ENCODE data around the gene CUTC. TPM values are rescaled to one million over a fixed set of nuclear protein-coding genes. Genes with fewer than 3 reads are reported as not detected.

Gene CUTC
- total and polyA plus RNA-seq, 2 donors (not counting 1 experiment from before 2014, with no cell fraction given), result 19.4 to 22.6 TPM

DNA sequence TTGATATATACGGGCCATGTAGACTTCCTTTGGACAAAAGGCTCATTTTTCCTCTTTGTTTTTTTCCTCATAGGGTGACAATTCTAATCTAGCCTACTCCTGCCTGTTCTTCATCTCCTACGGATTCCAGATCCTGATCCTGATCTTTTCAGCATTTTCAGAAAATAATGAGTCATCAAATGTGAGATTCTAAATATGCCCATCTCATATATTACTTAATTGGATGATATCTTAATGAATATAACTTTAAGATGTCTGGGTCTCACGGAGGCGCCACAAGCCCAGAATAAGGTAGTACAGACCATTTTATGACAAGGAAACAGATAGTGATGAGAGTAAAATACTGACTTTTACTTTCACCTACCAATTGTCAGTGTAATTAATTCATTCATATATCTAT is 61.8 kb downstream of the CUTC start:
- no peaks in the 10 kb centered on the region for H4K20me1 ChIP-seq (ENCODE audit: control insufficient read depth, extremely low read depth, insufficient read depth, low read length)
- no peaks in the 10 kb centered on the region for H3K9me3 ChIP-seq (ENCODE audit: control insufficient read depth, insufficient read depth, low read depth, low read length)
- H3K36me3 ChIP-seq (ENCODE audit: control insufficient read depth, insufficient read depth, low read length), result no peaks in the 10 kb centered on the region
- TF ChIP-seq EZH2 (IDR thresholded peaks at IDR 0.05; ENCODE audit: low read length, missing control alignments), result no peak
- no peak for TF ChIP-seq CTCF (conservative IDR thresholded peaks at IDR 0.05 in 1 of 2, IDR thresholded peaks at IDR 0.05 in 1 of 2; ENCODE audit: low read depth in 1 of 2, low read length in 2 of 2)
- no peak overlapping the region for H3K4me3 ChIP-seq (replicated peaks in 1 of 4; ENCODE audit: control extremely low read depth in 1 of 4, insufficient read depth in 1 of 4, low read depth in 3 of 4, low read length in 4 of 4)
- peaks cover 3% of the 10 kb centered on the region for H3K4me1 ChIP-seq (ENCODE audit: control insufficient read depth, extremely low read depth, insufficient read depth, low read length)
- H3K27ac ChIP-seq (ENCODE audit: insufficient read depth, low read length), result no peak overlapping the region
- no peak for DNase-seq (ENCODE audit: low read depth in 2 of 2)
- no peaks in the 10 kb centered on the region for H3K79me2 ChIP-seq (ENCODE audit: control insufficient read depth, insufficient read depth, low read length)
- H2AFZ ChIP-seq (ENCODE audit: low read length), result no peak overlapping the region
- H3K9ac ChIP-seq (ENCODE audit: insufficient read depth, low read length), result no peak overlapping the region
- no peaks in the 10 kb centered on the region for H3K27me3 ChIP-seq (ENCODE audit: control insufficient read depth, insufficient read depth, low read length)
- no peak overlapping the region for H3K4me2 ChIP-seq (ENCODE audit: extremely low read depth, insufficient read depth, low read length)

GRCh38 chr10:99796928-99797327 is 64.9 kb downstream of the CUTC start:
- H2AFZ ChIP-seq (ENCODE audit: low read length), result no peak overlapping the region
- H3K4me2 ChIP-seq (ENCODE audit: extremely low read depth, insufficient read depth, low read length), result no peak overlapping the region
- H3K4me1 ChIP-seq (ENCODE audit: control insufficient read depth, extremely low read depth, insufficient read depth, low read length), result no peaks in the 10 kb centered on the region
- no peaks in the 10 kb centered on the region for H3K9me3 ChIP-seq (ENCODE audit: control insufficient read depth, insufficient read depth, low read depth, low read length)
- H3K9ac ChIP-seq (ENCODE audit: insufficient read depth, low read length), result no peak overlapping the region
- TF ChIP-seq CTCF (conservative IDR thresholded peaks at IDR 0.05 in 1 of 2, IDR thresholded peaks at IDR 0.05 in 1 of 2; ENCODE audit: low read depth in 1 of 2, low read length in 2 of 2), result no peak
- no peak for TF ChIP-seq EZH2 (IDR thresholded peaks at IDR 0.05; ENCODE audit: low read length, missing control alignments)
- no peaks in the 10 kb centered on the region for H4K20me1 ChIP-seq (ENCODE audit: control insufficient read depth, extremely low read depth, insufficient read depth, low read length)
- H3K79me2 ChIP-seq (ENCODE audit: control insufficient read depth, insufficient read depth, low read length), result no peaks in the 10 kb centered on the region
- no peak overlapping the region for H3K4me3 ChIP-seq (replicated peaks in 1 of 4; ENCODE audit: control extremely low read depth in 1 of 4, insufficient read depth in 1 of 4, low read depth in 3 of 4, low read length in 4 of 4)
- DNase-seq (ENCODE audit: low read depth in 2 of 2), result no peak
- H3K27ac ChIP-seq (ENCODE audit: insufficient read depth, low read length), result no peak overlapping the region
- H3K36me3 ChIP-seq (ENCODE audit: control insufficient read depth, insufficient read depth, low read length), result no peaks in the 10 kb centered on the region
- H3K27me3 ChIP-seq (ENCODE audit: control insufficient read depth, insufficient read depth, low read length), result no peaks in the 10 kb centered on the region

DNA sequence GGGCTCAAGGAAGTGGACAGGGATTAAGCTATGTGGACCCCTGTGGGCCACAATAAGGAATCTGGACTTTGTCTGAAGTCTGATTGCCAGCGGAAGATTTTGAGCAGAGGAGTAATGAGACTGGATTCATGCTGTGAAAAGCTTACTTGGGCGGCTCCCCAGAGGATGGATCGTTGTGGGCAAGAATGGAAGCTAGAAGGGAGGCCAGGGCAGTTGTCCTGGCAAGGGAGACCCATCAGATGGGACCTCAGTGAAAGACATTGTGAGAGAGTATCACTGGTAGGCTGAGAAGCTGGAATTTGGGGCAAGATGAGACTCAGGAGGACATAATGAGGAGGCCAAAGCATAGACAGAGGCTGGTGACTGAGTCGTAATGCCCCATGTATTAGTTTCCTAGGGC is 66.0 kb downstream of the CUTC start:
- no peak for TF ChIP-seq EZH2 (IDR thresholded peaks at IDR 0.05; ENCODE audit: low read length, missing control alignments)
- H3K36me3 ChIP-seq (ENCODE audit: control insufficient read depth, insufficient read depth, low read length), result no peaks in the 10 kb centered on the region
- H3K4me2 ChIP-seq (ENCODE audit: extremely low read depth, insufficient read depth, low read length), result no peak overlapping the region
- H3K27me3 ChIP-seq (ENCODE audit: control insufficient read depth, insufficient read depth, low read length), result no peaks in the 10 kb centered on the region
- no peaks in the 10 kb centered on the region for H3K79me2 ChIP-seq (ENCODE audit: control insufficient read depth, insufficient read depth, low read length)
- H3K27ac ChIP-seq (ENCODE audit: insufficient read depth, low read length), result no peak overlapping the region
- no peaks in the 10 kb centered on the region for H3K4me1 ChIP-seq (ENCODE audit: control insufficient read depth, extremely low read depth, insufficient read depth, low read length)
- no peak for DNase-seq (ENCODE audit: low read depth in 2 of 2)
- H3K9ac ChIP-seq (ENCODE audit: insufficient read depth, low read length), result no peak overlapping the region
- H2AFZ ChIP-seq (ENCODE audit: low read length), result no peak overlapping the region
- H4K20me1 ChIP-seq (ENCODE audit: control insufficient read depth, extremely low read depth, insufficient read depth, low read length), result no peaks in the 10 kb centered on the region
- no peak overlapping the region for H3K4me3 ChIP-seq (replicated peaks in 1 of 4; ENCODE audit: control extremely low read depth in 1 of 4, insufficient read depth in 1 of 4, low read depth in 3 of 4, low read length in 4 of 4)
- H3K9me3 ChIP-seq (ENCODE audit: control insufficient read depth, insufficient read depth, low read depth, low read length), result no peaks in the 10 kb centered on the region

All from fibroblast of lung (primary cell).